HEK293 (cell line): Measurements from ENCODE around the gene ANKRD65.

Source experiments
- SP2 ChIP-seq: fragments of 450-650 bp; formaldehyde crosslinking; IDR thresholded peaks from 2 replicates; pipeline ENCODE4 v1.5.1; 2016; ENCODE audit warnings: missing biosample characterization, missing genetic modification characterization
- ZNF776 ChIP-seq: fragments of 450-650 bp; formaldehyde crosslinking; IDR thresholded peaks from 2 replicates; pipeline ENCODE4 v1.5.0; 2017; ENCODE audit warnings: missing biosample characterization, missing genetic modification characterization, borderline replicate concordance
- TF ChIP-seq, protein P1 (sequence below): IDR thresholded peaks from 2 replicates; pipeline ENCODE4 v1.6.1; 2011; ENCODE audit warnings: mild to moderate bottlenecking, low read depth, low read length, borderline replicate concordance

DNA sequence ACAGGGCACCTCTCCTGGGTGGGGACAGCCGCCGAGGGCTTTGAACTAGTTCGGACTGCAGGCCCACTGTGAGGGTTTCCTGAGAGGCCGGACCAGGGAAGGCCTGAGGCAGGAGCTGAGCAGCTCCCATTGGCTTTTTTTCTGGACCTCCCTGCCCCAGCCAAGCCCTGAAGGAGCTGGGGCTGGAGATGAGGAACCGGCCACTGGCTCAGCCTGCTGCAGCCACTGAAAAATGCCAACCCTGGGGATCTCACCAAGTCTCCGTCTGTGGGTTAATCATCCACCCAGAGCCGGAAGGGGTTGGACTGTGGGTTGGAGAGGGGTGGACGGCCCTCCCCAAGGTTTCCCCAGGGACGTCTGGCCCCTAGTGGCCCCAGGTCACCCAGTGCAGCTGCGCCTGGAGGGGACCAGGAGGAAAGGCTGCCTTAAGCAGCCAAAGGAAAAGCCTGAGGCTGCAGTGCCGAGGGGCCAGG lies 16.9 kb upstream of the ANKRD65 start:
- no peak for TF ChIP-seq ZNF776 (tag by site-specific recombination)
- no peak for TF ChIP-seq SP2 (tag by site-specific recombination)
- TF ChIP-seq, protein P1, sequence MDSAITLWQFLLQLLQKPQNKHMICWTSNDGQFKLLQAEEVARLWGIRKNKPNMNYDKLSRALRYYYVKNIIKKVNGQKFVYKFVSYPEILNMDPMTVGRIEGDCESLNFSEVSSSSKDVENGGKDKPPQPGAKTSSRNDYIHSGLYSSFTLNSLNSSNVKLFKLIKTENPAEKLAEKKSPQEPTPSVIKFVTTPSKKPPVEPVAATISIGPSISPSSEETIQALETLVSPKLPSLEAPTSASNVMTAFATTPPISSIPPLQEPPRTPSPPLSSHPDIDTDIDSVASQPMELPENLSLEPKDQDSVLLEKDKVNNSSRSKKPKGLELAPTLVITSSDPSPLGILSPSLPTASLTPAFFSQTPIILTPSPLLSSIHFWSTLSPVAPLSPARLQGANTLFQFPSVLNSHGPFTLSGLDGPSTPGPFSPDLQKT: no peak
